Hematopoietic multipotent progenitor cell treated with erythropoietin and hydrocortisone succinate and interleukin-3 and kit ligand, for 6 days (in vitro differentiated cells): ENCODE data around the gene RBMS1.
"Not testable (repeated sequence)": the region's sequence is repeated elsewhere in the genome, so short reads cannot be mapped to it uniquely, and the experiment has no call there.

Source experiments
- DNase-seq: peaks from one replicate; pipeline ENCODE4 v3.0.0-alpha.2; 2015

RBMS1 gene

GRCh38 chr2:160377204-160377995 is 116.2 kb downstream of the RBMS1 start:
- no peak for DNase-seq

GRCh38 chr2:160376576-160376975 is 117.0 kb downstream of the RBMS1 start:
- no peak for DNase-seq

- peak; percentile 50 for DNase-seq
These were observed 117.7 kb downstream of the RBMS1 start for GRCh38 chr2:160375802-160376469.

GRCh38 chr2:160375037-160375436 is 118.6 kb downstream of the RBMS1 start:
- peak; percentile 49 for DNase-seq

GRCh38 chr2:160373666-160374065 is 119.9 kb downstream of the RBMS1 start:
- DNase-seq, result no peak

GRCh38 chr2:160373263-160373662 is 120.3 kb downstream of the RBMS1 start:
- no peak for DNase-seq

GRCh38 chr2:160372585-160372984 is 121.0 kb downstream of the RBMS1 start:
- DNase-seq, result no peak

GRCh38 chr2:160372010-160372356 is 121.6 kb downstream of the RBMS1 start:
- DNase-seq, result no peak

GRCh38 chr2:160371251-160372009 is 122.2 kb downstream of the RBMS1 start:
- no peak for DNase-seq

GRCh38 chr2:160368988-160369930 is 124.3 kb downstream of the RBMS1 start:
- no peak for DNase-seq

- peak; percentile 72 for DNase-seq
These were observed 125.7 kb downstream of the RBMS1 start for GRCh38 chr2:160367887-160368286.

- DNase-seq, result not testable (repeated sequence)
These were observed 126.5 kb downstream of the RBMS1 start for GRCh38 chr2:160367139-160367538.

GRCh38 chr2:160366474-160366873 is 127.1 kb downstream of the RBMS1 start:
- DNase-seq, result no peak

- peak; percentile 70 for DNase-seq
These were observed 127.8 kb downstream of the RBMS1 start for GRCh38 chr2:160365716-160366367.

GRCh38 chr2:160364364-160364763 is 129.2 kb downstream of the RBMS1 start:
- no peak for DNase-seq

GRCh38 chr2:160363961-160364360 is 129.6 kb downstream of the RBMS1 start:
- DNase-seq, result no peak

GRCh38 chr2:160363055-160363454 is 130.6 kb downstream of the RBMS1 start:
- DNase-seq, result no peak

- DNase-seq, result no peak
These were observed 131.1 kb downstream of the RBMS1 start for GRCh38 chr2:160362541-160362940.

- no peak for DNase-seq
These were observed 131.6 kb downstream of the RBMS1 start for GRCh38 chr2:160362018-160362417.

- no peak for DNase-seq
These were observed 133.4 kb downstream of the RBMS1 start for GRCh38 chr2:160360089-160360757.

GRCh38 chr2:160358046-160358445 is 135.6 kb downstream of the RBMS1 start:
- DNase-seq, result no peak
